Measurements from ENCODE around the gene CRB2. TPM values are rescaled to one million over a fixed set of nuclear protein-coding genes. Genes with fewer than 3 reads are reported as not detected.

Gene CRB2
- total RNA-seq, 2 donors from 2014 or later, result under 0.01 to 1.3 TPM

- no peaks in the 10 kb centered on the region for H3K4me1 ChIP-seq
- no peaks in the 10 kb centered on the region for H3K27me3 ChIP-seq
- ATAC-seq (no peak), DNase-seq (no peak)
- no peak for TF ChIP-seq CTCF (IDR thresholded peaks at IDR 0.05)
- 65 to 83% methylated on average over 3 to 5 of the region's 5 CpGs for WGBS, 2 donors
- H3K36me3 ChIP-seq (replicated peaks in 1 of 2; ENCODE audit: insufficient read depth in 1 of 2, low read depth in 2 of 2), result no peaks in the 10 kb centered on the region
- intact Hi-C loops (cut with DNase I), result loop anchor here (10.0 kb wide), 1 partner anchor 257 kb away; no protein-coding TSS in a partner anchor
- H3K9me3 ChIP-seq, result no peaks in the 10 kb centered on the region
- no peak overlapping the region for H3K27ac ChIP-seq
- no peak overlapping the region for H3K4me3 ChIP-seq
Observed at GRCh38 chr9:123342247-123342646, 13.8 kb upstream of the CRB2 start.

GRCh38 chr9:123343443-123344191 lies 12.4 kb upstream of the CRB2 start:
- 68 to 83% methylated on average over 7 to 13 of the region's 13 CpGs for WGBS, 2 donors
- no peak for ATAC-seq
- Histone ChIP-seq H3K4me3 (no peak overlapping the region), H3K9me3 (no peaks in the 10 kb centered on the region), H3K36me3 (replicated peaks in 1 of 2; ENCODE audit: insufficient read depth in 1 of 2, low read depth in 2 of 2) (no peaks in the 10 kb centered on the region), H3K27me3 (no peaks in the 10 kb centered on the region), H3K27ac (no peak overlapping the region), H3K4me1 (no peaks in the 10 kb centered on the region)
- no peak for TF ChIP-seq POLR2A (IDR thresholded peaks at IDR 0.05)
- TF ChIP-seq CTCF (IDR thresholded peaks at IDR 0.05), result no peak
- no peak for DNase-seq
- intact Hi-C loops (cut with DNase I), result loop anchor here (10.0 kb wide), 1 partner anchor 259 kb away; no protein-coding TSS in a partner anchor

- Histone ChIP-seq H3K9me3 (no peaks in the 10 kb centered on the region), H3K27ac (no peak overlapping the region), H3K4me3 (no peak overlapping the region), H3K27me3 (no peaks in the 10 kb centered on the region), H3K36me3 (replicated peaks in 1 of 2; ENCODE audit: insufficient read depth in 1 of 2, low read depth in 2 of 2) (no peaks in the 10 kb centered on the region), H3K4me1 (no peaks in the 10 kb centered on the region)
- DNase-seq (no peak), ATAC-seq (no peak)
- intact Hi-C loops (cut with DNase I), result loop anchor here (10.0 kb wide), 1 partner anchor 260 kb away; no protein-coding TSS in a partner anchor
- no peak for TF ChIP-seq CTCF (IDR thresholded peaks at IDR 0.05)
- no peak for TF ChIP-seq POLR2A (IDR thresholded peaks at IDR 0.05)
- 85 to 95% methylated on average over 7 to 9 of the region's 9 CpGs for WGBS, 2 donors
Observed at GRCh38 chr9:123344192-123344949, 11.6 kb upstream of the CRB2 start.

- Histone ChIP-seq H3K27ac (no peak overlapping the region), H3K4me3 (no peak overlapping the region), H3K27me3 (no peaks in the 10 kb centered on the region), H3K4me1 (no peaks in the 10 kb centered on the region), H3K36me3 (replicated peaks in 1 of 2; ENCODE audit: insufficient read depth in 1 of 2, low read depth in 2 of 2) (no peaks in the 10 kb centered on the region), H3K9me3 (no peaks in the 10 kb centered on the region)
- intact Hi-C loops (cut with DNase I), result loop anchor here (10.0 kb wide), 1 partner anchor 261 kb away; no protein-coding TSS in a partner anchor
- TF ChIP-seq POLR2A (IDR thresholded peaks at IDR 0.05) (no peak), CTCF (IDR thresholded peaks at IDR 0.05) (no peak)
- ATAC-seq (no peak), DNase-seq (no peak)
- WGBS, 2 donors, result 64 to 80% methylated on average over 4 to 6 of the region's 6 CpGs
Observed at GRCh38 chr9:123345567-123345955, 10.4 kb upstream of the CRB2 start.

Measured in body of pancreas (tissue), 4 donors.